ENCODE data around the gene PFDN4. TPM values are rescaled to one million over a fixed set of nuclear protein-coding genes. Genes with fewer than 3 reads are reported as not detected.

Gene PFDN4
- polyA plus RNA-seq, 10 donors = 53.0 to 70.8 (median 63.9) TPM

GRCh38 chr20:54266844-54267243 is 59.0 kb downstream of the PFDN4 start:
- no peak for DNase-seq

GRCh38 chr20:54267483-54268003 is 59.7 kb downstream of the PFDN4 start:
- no peak for DNase-seq

GRCh38 chr20:54268941-54269340 is 61.1 kb downstream of the PFDN4 start:
- DNase-seq = peak in 1 of 3 donors; percentile 34

Other genes with a start within 250 kb of the PFDN4 start
- gene BCAS1, start 137.5 kb upstream of the PFDN4 start, polyA plus RNA-seq (ENCODE audit: insufficient read length in 10 of 10) = 10 to 100 TPM in 1 of 10 donors, 1 to 10 TPM in 9; 2.5 to 21.5 (median 5.7) TPM
- gene CYP24A1, start 34.1 kb upstream of the PFDN4 start, polyA plus RNA-seq (ENCODE audit: insufficient read length in 10 of 10) = 1 to 10 TPM in 3 of 10 donors, under 1 TPM in 7; 0.32 to 1.3 (median 0.54) TPM